ENCODE data around the gene OR51B2. TPM values are rescaled to one million over a fixed set of nuclear protein-coding genes. Genes with fewer than 3 reads are reported as not detected.

Gene OR51B2
- total and polyA plus RNA-seq, 9 donors, result 0.27 to 1.7 (median 0.38) TPM; not detected in 4

- no peak for DNase-seq
- Histone ChIP-seq H3K9me3 (no peaks in the 10 kb centered on the region), H3K27me3 (no peaks in the 10 kb centered on the region), H3K4me1 (ENCODE audit: insufficient read depth) (no peaks in the 10 kb centered on the region), H3K36me3 (no peaks in the 10 kb centered on the region), H3K4me3 (no peak overlapping the region), H3K27ac (no peak overlapping the region)
- no peak for TF ChIP-seq POLR2A (IDR thresholded peaks at IDR 0.05)
- TF ChIP-seq EP300 (IDR thresholded peaks at IDR 0.05), result no peak
- TF ChIP-seq CTCF (IDR thresholded peaks at IDR 0.05), result no peak
- intact Hi-C loops (cut with DNase I), result no loop called here
Measured at GRCh38 chr11:5289696-5290095, 34.4 kb downstream of the OR51B2 start.

- H3K27ac ChIP-seq, result no peak overlapping the region
- no peaks in the 10 kb centered on the region for H3K27me3 ChIP-seq
- 73 to 77% (median 75%) methylated on average over 6 of the region's 6 CpGs for WGBS, 3 donors
- TF ChIP-seq POLR2A (IDR thresholded peaks at IDR 0.05) (no peak), EP300 (IDR thresholded peaks at IDR 0.05) (no peak), CTCF (IDR thresholded peaks at IDR 0.05) (no peak)
- H3K4me3 ChIP-seq, result no peak overlapping the region
- intact Hi-C loops (cut with DNase I), result no loop called here
- H3K36me3 ChIP-seq, result no peaks in the 10 kb centered on the region
- no peaks in the 10 kb centered on the region for H3K9me3 ChIP-seq
- H3K4me1 ChIP-seq (ENCODE audit: insufficient read depth), result no peaks in the 10 kb centered on the region
- DNase-seq, result no peak
Measured at GRCh38 chr11:5288906-5289550, 35.1 kb downstream of the OR51B2 start.

- Histone ChIP-seq H3K4me1 (ENCODE audit: insufficient read depth) (no peaks in the 10 kb centered on the region), H3K4me3 (no peak overlapping the region), H3K36me3 (no peaks in the 10 kb centered on the region), H3K27me3 (no peaks in the 10 kb centered on the region), H3K9me3 (no peaks in the 10 kb centered on the region), H3K27ac (no peak overlapping the region)
- no peak for DNase-seq
- intact Hi-C loops (cut with DNase I), result no loop called here
- no peak for TF ChIP-seq EP300 (IDR thresholded peaks at IDR 0.05)
- no peak for TF ChIP-seq CTCF (IDR thresholded peaks at IDR 0.05)
- TF ChIP-seq POLR2A (IDR thresholded peaks at IDR 0.05), result no peak
- WGBS, 3 donors, result 74 to 83% (median 75%) methylated on average over 7 of the region's 7 CpGs
Measured at GRCh38 chr11:5288108-5288905, 35.8 kb downstream of the OR51B2 start.

- Histone ChIP-seq H3K4me3 (no peak overlapping the region), H3K36me3 (no peaks in the 10 kb centered on the region), H3K9me3 (no peaks in the 10 kb centered on the region), H3K27ac (no peak overlapping the region), H3K4me1 (ENCODE audit: insufficient read depth) (no peaks in the 10 kb centered on the region), H3K27me3 (no peaks in the 10 kb centered on the region)
- intact Hi-C loops (cut with DNase I), result no loop called here
- TF ChIP-seq EP300 (IDR thresholded peaks at IDR 0.05) (no peak), POLR2A (IDR thresholded peaks at IDR 0.05) (no peak)
- no peak for DNase-seq
- 81 to 89% (median 83%) methylated on average over 3 of the region's 3 CpGs for WGBS, 3 donors
Measured at GRCh38 chr11:5286901-5287300, 37.2 kb downstream of the OR51B2 start.

- no peaks in the 10 kb centered on the region for H3K27me3 ChIP-seq
- WGBS, 3 donors, result 40 to 47% (median 46%) methylated on average over 1 of the region's 1 CpG
- no peak overlapping the region for H3K4me3 ChIP-seq
- H3K36me3 ChIP-seq, result no peaks in the 10 kb centered on the region
- H3K9me3 ChIP-seq, result no peaks in the 10 kb centered on the region
- no peak overlapping the region for H3K27ac ChIP-seq
- H3K4me1 ChIP-seq (ENCODE audit: insufficient read depth), result no peaks in the 10 kb centered on the region
- intact Hi-C loops (cut with DNase I), result no loop called here
- TF ChIP-seq EP300 (IDR thresholded peaks at IDR 0.05) (no peak), POLR2A (IDR thresholded peaks at IDR 0.05) (no peak), CTCF (IDR thresholded peaks at IDR 0.05) (no peak)
- no peak for DNase-seq
Measured at GRCh38 chr11:5286351-5286750, 37.7 kb downstream of the OR51B2 start.

Measured in ovary (tissue), 9 donors.